NCI-H2029 (cell line): ENCODE measurements around the gene RFTN1.
"Not testable (repeated sequence)": the region's sequence is repeated elsewhere in the genome, so short reads cannot be mapped to it uniquely, and the experiment has no call there.

Experiments used
- DNase-seq: peaks from one replicate; lab custom pipeline; 2025; lab: John Stamatoyannopoulos, UW

RFTN1 gene

DNA sequence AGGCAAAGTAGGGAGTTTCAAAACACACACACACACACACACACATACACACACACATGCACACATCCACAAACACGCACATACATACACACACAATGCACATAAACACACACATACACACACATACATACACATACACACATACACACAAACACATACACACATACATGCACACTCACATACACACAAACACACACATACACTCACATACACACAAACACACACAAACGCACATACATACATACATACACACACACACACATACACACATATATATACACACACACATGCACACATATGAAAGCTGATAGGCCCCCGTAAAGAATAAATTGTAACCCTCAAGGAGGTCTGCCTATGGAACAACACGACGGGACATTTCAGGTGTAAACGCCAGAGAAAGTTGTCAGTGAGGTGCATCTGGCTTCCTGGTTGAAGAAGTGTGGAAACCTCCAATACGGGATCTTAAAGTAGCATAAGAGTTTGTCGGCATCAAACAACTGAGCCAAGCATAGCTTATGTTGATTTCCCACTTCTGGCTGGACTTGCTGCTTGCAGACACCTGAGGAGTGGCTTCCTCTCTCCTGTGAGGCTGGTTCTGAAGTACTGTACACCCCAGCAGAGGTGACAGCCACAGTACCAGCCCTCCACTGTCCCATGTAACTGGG lies 5.8 kb downstream of the RFTN1 start:
- no peak for DNase-seq

DNA sequence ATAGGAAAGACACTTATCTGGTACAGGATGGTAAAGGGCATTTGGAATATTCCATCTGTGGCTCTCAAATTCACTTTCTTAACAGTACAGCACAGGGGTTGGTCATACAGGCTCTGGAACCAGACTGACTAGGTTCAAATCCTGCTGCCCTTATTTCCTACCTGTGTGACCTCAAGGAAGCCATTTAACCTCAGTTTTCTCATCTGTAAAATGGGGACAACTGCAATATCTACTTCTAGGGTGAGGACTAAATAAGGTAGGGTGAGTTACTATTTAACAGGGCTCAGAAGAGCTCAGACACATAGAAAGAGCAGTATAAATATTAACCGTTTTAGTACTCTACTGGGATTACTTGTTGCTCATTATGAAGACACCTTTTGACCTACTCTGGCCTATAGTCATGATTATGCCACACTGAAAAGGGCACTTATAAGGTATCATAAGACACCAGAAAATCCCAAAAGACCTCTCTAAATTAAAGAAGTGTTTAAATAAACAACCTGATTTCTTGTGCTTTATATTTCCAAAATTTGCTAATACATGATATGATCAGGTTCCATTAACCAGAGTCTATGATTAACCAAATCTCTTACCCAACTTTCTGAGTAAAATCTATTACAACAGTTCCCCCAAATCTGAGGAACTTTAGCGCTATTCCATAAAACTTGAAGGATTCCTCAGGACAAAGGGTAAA lies 6.5 kb downstream of the RFTN1 start:
- DNase-seq = no peak

DNA sequence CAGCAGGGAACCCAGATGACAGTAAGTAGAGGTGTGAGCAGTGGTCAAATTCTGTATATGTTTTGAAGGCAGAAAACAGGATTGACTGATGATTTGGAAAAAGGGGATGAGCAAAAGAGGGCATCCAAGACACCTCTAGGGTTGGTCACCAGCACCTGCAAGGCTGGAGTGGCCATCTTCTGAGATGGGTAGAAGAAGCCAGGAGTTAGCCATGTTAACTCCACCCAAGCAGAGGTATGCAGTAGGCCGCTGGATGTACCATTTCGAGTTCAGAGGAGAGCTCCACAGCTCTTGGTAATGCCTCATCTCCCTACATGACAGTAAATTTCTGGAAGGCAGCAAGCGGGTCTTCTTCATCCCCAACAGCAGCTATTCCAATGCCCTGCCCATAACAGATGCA lies 7.0 kb downstream of the RFTN1 start:
- DNase-seq = no peak

DNA sequence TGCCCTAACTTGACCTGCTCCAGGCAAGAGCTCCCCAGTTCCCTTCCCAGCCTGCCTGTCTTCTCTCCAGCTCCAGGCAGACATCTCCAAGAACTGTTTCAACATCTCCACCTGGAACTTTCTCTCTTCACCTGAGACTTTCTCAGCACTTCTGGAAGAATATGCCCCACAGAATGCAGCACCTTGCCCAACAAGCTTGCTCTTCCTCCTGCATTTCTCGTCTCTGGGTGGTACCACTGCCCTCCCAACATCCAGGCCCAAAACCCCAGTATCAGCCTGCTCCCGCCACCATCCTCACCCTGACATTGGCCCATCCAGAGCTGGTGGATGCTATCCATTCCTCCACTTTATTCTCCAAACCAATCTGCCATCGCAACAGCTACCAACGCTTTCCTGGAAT lies 8.8 kb downstream of the RFTN1 start:
- no peak for DNase-seq

DNA sequence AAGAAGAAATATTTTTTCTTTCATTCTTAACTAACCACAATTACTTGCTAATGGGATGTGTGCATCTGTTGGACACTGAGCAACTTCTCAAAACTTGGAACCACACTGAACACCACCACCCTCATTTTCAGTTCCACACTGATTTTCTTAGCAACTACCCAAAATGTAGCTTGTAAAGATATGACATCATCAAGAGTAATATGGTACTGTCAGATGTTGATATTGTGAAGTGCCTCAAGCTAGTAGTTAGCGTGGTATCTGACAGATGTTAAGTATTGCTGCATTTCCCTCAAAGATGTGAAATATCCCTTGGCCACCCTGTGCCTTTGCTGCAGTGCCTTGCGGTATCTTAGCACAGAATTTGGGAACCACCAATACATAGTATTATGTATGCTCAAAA lies 9.3 kb downstream of the RFTN1 start:
- DNase-seq = no peak

DNA sequence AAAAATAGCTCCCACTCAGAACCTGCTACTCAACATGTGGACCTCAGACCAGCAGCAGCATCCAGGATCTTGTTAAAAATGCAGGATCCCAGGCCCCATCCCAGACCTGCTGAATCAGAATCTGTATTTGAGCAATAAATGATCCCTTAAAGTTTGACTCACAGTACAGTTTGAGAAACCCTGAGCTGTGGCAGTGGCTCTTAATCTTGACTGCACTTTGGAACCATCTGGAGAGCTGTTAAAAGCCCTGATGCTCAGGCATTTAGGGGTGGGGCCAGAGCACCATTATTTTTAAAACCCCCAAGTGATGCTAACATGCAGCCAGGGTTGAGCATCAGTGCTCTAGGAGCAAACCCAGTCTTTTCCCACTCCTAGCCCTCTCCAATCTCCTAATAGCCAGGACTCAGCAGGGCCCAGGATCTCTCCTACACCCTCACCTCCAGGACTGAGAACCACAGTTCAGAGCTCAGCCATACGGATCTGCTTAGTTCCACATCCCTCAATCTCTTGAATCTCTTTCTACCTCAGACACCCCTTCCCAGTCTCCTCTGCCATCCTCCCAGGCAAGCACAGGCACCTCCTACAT lies 10.2 kb downstream of the RFTN1 start:
- DNase-seq = no peak

DNA sequence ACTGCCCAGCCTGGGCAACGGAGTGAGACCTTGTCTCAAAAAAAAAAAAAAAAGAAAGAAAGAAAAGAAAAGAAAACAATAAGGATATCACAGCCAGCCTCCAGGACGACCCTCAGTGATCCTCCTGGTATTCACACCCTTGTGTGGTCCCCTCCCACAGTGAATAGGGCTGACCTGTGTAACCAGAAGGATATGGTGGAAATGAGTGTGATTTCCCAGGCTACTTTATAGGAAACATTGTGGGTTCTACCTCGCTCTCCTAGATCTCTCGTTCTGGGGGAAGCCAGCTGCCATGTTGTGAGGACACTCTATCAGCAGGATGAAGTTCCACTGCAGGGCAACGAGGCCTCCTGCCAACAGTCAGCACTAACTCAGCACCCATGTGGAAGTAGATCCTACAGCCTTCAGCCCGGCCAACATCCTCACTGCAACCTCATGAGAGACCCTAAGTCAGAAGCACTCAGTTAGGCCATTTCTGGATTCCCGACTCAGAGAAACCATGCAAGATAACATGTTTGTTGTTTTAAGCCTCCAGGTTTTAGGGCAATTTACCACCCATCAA lies 11.1 kb downstream of the RFTN1 start:
- DNase-seq = no peak

DNA sequence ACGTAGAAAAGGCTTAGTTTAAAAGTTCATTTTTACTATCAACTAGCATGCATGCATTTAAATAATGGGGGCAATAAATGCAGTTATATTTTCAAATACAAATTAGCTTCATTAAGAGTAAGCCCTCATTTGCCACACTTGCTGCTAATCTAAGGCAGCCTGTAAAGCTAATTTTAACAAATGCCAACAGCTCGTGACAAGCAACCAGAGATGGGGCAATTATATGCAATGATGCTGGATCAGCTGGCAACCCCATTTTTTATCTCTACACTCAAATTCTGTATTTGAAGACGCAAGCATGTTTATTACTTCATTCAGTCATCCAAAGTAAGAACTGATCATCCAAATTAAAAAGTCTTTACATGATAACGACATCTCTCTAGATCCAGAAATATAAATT lies 12.1 kb downstream of the RFTN1 start:
- no peak for DNase-seq

DNA sequence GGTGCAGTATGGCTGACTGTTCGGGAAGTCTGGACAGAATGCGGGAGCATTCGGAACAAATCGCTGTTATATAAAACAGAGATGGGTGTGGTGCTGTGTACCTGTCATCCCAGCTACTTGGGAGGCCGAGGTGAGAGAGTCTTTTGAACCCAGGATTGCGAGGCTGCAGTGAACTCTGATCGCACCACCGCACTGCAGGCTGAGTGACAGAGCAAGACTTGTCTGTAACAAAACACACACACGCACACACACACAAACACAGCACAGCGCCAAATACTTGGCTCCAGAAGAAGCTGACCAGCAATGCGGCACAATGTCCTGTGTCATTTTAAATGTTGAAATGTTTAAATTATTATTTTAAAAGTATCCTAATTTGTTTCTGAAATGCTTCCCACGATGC lies 12.6 kb downstream of the RFTN1 start:
- DNase-seq = no peak

DNA sequence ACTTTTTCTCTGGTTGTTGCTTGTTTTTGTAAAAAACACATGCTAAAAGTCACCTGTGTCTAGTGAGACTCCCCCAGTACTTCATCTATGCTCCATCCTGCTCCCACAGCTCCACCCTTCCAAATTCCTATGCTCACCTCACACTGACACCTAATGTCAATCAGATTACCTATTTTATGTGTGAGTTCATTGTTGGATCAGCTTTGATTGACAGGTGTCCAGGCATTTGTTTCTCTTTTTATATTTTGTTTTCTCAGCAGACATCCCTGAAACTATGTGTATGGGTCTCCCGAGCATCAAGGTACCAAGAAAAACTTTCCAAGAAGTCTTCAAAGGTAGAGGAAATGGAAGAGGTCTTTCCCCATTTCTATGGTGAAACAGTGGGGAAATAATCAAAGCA lies 13.4 kb downstream of the RFTN1 start:
- no peak for DNase-seq

DNA sequence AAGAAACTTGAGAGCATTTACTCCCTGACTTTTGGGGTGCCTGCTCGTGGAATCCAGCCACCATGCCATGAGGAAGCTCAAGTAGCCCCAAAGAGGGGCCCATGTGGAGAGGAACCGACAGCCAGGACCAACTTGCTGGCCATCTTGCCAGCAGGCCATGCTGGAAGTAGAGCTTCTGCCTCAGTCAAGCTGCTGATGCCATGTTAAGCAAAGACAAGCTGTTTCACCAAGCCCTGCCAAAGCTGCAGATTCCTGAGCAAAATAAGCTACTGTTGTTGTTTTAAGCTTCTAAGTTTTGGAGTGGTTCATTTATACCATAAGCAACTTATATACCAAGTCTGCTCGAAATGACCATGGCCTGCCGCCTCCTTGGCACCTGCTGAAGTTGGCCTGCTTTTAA lies 14.1 kb downstream of the RFTN1 start:
- no peak for DNase-seq

DNA sequence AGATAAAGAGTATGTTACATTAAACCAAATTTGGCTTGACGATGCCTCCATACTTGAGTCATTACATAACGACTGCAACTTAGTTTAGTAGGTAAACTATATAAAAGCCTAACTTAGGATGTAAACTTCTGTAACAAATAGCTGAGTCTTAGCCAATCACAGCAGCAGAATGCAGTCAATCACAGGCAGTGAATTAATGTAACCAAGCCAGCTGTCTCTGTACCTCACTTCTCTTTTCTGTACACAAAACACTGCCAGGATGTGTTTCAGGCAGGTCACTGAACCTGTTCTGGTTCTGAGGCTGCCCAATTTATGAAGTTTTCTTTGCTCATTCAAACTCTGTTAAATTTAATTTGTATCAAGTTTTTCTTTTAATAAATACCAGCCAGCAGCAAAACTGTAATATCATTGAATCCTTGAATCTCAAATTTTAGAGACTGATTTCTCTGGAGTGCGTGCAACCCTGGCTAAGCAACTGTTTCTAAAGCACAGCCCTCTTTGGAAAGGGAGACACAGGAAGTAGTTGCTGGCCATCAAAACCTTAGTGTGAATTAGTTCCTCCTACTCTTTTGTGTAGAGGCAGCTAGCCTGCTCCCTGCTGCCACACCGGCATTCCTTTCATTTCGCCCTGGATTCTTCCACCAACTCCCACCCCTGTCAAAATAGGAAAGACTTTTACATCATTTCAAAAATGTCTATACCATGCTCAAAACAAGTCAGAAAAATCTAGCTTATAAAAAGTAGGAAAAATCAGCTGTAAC lies 15.2 kb downstream of the RFTN1 start:
- no peak for DNase-seq

DNA sequence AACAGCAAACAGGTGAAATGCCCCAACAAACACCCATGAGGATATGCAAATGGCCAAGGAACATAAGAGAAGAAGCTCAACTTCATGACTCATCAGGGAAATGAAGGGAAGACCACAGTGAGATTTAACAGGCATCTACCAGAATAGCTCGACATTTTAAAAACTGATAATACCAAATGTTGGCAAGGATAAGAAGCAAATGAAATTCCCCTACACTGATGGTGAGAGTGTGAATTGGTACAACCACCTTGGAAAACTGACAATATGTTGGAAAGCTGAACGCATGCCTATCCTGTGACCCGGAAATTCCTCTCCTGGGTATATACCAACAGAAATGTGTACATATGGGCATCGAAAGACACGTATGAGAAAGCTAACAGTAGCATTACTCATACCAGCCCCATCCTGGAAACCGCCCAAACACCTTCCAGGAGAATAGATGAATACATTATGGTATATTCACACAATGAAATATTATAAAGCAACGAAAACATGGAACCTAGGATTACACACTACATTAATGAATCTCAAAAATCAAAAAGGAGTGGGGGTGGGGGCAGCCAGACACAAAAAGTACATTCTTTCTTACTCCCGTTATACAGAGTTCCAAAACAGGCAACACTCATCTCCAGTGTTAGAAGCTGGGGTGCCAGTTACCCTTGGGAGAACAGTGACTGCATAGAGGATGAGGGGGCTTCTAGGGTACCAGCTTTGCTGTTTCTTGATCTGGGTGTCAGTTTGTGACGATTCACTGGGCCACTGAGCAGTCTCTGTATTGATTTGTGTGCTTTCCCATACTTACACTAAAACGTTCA lies 16.9 kb downstream of the RFTN1 start:
- no peak for DNase-seq

DNA sequence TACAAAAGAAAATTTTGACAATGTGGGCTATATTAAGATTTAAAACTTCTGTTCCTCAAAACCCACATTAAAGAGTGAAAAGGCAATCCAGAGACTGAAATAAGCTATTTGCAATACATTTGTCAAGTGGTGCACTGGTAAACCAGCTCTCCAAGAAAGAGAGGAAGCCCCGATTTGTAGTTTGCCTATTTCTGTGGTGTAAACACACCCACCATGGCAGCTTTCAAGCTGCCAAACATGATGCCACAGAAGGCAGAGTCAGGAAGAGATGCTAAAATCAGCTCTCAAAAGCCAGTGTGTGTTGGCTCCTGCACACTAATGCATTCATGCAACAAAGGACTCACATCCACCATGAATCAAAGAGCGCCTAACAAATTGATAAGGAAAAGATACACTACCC lies 17.5 kb downstream of the RFTN1 start:
- DNase-seq = no peak

DNA sequence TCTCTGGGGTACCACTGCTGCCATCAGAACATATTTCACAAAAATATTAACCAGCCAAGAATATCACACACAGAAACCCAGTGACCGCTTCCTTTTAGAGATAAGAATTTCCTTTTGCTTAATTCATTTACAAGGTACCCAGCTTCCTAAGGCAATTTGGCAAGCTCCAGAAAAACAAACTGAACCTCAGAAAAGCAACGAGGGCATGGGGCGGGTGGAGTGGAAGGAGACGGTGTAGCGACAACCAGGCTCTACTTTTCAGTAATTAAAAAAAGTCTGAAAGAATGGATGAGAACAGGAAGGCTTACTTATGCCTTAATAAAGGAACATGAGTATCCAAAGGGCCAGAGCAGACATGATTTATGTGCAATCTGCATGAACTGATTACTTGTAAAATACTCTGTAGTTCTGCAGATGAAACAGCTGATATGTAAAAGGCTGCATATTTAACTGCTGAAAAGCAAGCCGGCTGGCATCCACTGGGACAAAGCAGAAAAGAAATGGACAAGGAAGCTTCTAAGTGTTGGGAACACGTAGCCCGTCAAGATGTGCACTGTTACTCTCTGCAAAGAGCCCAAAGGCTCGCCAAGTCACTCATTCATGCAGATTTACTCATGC lies 18.6 kb downstream of the RFTN1 start:
- DNase-seq = no peak

DNA sequence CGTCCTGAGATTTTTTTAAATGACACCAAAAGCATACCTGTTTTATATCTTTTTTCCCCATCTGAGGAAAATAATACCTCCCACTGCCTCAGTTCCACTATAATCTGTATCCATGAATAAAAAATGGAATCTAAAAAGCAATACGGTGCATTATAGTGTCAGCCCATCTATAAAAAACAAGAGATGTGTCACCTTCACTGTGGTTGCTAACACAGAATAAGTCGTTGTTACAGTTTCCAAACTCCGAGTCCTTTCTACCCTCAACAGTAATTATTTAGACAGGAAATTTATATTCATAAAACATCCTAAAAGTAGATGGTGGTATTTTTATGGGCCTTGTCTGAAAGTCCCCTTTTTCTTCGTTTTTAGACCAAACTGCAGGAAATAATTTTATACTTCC lies 19.4 kb downstream of the RFTN1 start:
- DNase-seq = no peak

DNA sequence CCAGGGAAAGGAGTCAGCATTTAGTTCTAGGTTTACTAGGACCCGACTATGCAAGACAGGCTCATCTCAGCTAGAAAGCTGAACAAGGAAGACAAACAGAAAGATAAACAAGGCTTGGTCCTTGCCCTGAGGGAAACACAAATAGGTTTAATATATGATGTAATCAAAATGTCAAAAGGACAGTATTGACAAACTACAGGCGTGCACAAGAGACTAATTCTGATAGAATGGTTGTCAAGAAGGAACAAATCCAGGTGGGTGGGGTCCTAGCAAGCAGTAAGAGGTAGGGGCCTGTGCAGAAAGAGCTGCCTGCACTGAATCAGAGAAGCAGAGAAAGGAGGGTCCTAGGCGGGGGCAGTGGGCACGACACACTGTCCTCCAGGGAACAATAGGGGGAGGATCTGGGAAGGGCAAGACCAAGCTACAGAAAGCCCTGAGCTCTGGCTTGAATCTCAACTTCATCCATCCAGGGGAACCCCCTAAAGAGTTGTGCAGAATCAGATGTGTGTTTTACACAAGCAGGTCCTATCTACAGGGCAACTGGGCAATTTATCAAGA lies 23.4 kb downstream of the RFTN1 start:
- peak; percentile 66 for DNase-seq

DNA sequence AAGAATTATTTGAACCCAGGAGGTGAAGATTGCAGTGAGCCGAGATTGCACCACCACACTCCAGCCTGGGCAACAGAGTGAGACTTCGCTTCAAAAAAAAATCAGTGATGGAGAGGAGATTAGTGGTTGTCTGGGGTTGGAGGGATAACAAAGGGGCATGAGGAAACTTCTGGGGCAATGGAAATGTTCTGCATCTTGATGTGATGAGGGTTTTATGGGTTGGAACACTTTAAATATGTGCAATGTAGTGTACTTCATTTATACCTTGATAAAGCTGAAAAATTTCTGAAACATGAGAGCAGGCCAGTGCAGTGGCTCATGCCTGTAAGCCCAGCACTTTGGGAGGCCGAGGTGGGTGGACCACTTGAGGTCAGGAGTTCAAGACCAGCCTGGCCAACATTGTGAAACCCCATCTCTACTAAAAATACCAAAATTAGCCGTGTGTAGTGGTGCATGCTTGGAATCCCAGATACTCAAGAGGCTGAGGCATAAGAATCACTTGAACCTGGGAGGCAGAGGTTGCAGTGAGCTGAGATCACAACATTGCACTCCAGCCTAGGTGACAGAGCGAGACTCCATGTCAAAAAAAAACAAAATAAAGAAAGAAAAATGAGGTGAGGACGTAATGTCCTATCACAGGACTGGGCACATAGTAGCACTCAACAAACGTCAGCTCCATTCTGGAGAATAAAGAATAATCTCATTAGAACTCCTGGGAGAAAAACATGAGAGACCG lies 24.0 kb downstream of the RFTN1 start:
- DNase-seq = not testable (repeated sequence)

DNA sequence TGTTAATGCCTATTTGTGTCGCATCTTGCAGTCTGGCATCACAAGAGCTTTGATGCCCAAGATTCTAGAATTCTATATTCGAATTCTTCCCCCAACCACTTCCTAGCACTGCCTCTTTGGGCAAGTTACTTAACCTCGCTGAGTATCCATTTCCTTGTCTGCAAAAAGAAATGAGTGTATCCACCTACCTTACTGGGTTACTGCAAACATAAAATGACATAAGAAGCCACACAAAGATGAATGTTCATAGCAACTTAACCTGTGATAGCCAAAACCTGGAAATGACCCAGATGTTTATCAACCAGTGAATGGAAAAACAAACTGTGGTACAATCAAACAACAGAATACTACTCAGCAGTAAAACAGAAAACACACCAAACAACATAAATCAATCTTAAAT lies 24.9 kb downstream of the RFTN1 start:
- DNase-seq = peak; percentile 50

DNA sequence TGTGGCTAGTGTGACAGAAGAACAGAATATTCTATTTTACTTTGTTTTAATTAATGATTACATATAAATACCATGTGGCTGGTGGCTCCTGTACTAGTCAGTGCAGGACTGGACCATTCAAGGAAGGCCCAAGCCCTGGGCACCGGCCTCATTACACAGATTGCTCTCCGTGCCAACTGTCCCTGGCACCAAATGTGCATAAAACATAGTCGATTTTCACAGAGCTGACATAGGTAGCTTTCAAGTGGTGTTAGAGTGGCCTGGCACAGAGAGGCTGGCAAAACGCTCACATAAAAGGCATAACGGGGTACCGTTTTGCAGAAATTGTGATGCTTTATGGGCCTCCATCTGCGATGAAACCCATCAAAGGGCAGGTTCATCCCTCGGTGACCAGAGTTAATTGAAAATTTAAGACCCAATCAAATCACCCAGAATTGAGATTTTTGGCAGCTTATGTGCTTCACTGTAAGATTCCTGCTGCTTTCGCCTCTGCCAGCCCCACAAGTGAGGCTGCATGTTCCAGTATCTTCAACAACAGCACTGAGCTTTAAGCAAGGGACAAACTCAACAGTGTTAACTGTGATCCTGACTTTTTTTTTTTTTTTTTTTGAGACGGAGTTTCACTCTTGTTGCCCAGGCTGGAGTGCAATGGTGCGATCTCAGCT lies 25.9 kb downstream of the RFTN1 start:
- peak; percentile 48 for DNase-seq
